Measurements from ENCODE around the gene RAB2B. TPM values are rescaled to one million over a fixed set of nuclear protein-coding genes. Genes with fewer than 3 reads are reported as not detected.

The RAB2B gene
- total and polyA plus RNA-seq, 5 donors = 15.3 to 25.7 (median 24.2) TPM

- ATAC-seq = peak; percentile 99 to 100
These were observed 34.2 kb upstream of the RAB2B start, which contains the start of gene METTL3 for GRCh38 chr14:21510735-21511657. Gene METTL3 (minus strand): TSS chr14:21511340. CDS start chr14:21511223, 117 bp downstream.

GRCh38 chr14:21509432-21510143 lies 32.8 kb upstream of the RAB2B start:
- no peaks in the 10 kb centered on the region for H3K27me3 ChIP-seq (ENCODE audit: control insufficient read depth, insufficient read depth)
- no peaks in the 10 kb centered on the region for H3K9me3 ChIP-seq (ENCODE audit: control insufficient read depth, low read length)
- ATAC-seq = no peak
- DNase-seq = no peak
- intact Hi-C loops (cut with DNase I) = loop anchor here in 1 of 4 donors (10.0 kb wide), 1 partner anchor 45 kb away; no protein-coding TSS in a partner anchor
- no peak overlapping the region for H3K27ac ChIP-seq (ENCODE audit: low read length)
- H3K4me1 ChIP-seq (ENCODE audit: control insufficient read depth, insufficient read depth, low read length) = no peaks in the 10 kb centered on the region
- H3K4me3 ChIP-seq (ENCODE audit: low read length) = peak overlapping the region; percentile 66
- 78% methylated on average over 6 of the region's 6 CpGs for WGBS

More at GRCh38 chr14:21510735-21511657, 34.2 kb upstream of the RAB2B start, which contains the start of gene METTL3:
- Histone ChIP-seq H3K4me3 (ENCODE audit: low read length) (peak within 1 kb of the TSS; percentile 66), H3K9me3 (ENCODE audit: control insufficient read depth, low read length) (no peaks in the 10 kb centered on the region), H3K27me3 (ENCODE audit: control insufficient read depth, insufficient read depth) (no peaks in the 10 kb centered on the region), H3K4me1 (ENCODE audit: control insufficient read depth, insufficient read depth, low read length) (no peaks in the 10 kb centered on the region), H3K27ac (ENCODE audit: low read length) (peak within 1 kb of the TSS; percentile 56)
- peak; percentile 98 to 99 (median 98) for DNase-seq
- WGBS = under 1% methylated on average over 53 of the region's 53 CpGs
- intact Hi-C loops (cut with DNase I) = no loop called here

- no peaks in the 10 kb centered on the region for H3K9me3 ChIP-seq (ENCODE audit: control insufficient read depth, low read length)
- H3K4me1 ChIP-seq (ENCODE audit: control insufficient read depth, insufficient read depth, low read length) = no peaks in the 10 kb centered on the region
- no peaks in the 10 kb centered on the region for H3K27me3 ChIP-seq (ENCODE audit: control insufficient read depth, insufficient read depth)
- no peak overlapping the region for H3K27ac ChIP-seq (ENCODE audit: low read length)
- ATAC-seq (no peak), DNase-seq (no peak)
- no peak overlapping the region for H3K4me3 ChIP-seq (ENCODE audit: low read length)
- 91% methylated on average over 2 of the region's 2 CpGs for WGBS
- intact Hi-C loops (cut with DNase I) = loop anchor here in 1 of 4 donors (10.0 kb wide), 1 partner anchor 48 kb away; no protein-coding TSS in a partner anchor
These were observed 29.8 kb upstream of the RAB2B start for GRCh38 chr14:21506557-21506956.

- H3K4me1 ChIP-seq (ENCODE audit: control insufficient read depth, insufficient read depth, low read length) = no peaks in the 10 kb centered on the region
- H3K27ac ChIP-seq (ENCODE audit: low read length) = no peak overlapping the region
- H3K27me3 ChIP-seq (ENCODE audit: control insufficient read depth, insufficient read depth) = no peaks in the 10 kb centered on the region
- no peaks in the 10 kb centered on the region for H3K9me3 ChIP-seq (ENCODE audit: control insufficient read depth, low read length)
- intact Hi-C loops (cut with DNase I) = loop anchor here in 1 of 4 donors (10.0 kb wide), 1 partner anchor 50 kb away; no protein-coding TSS in a partner anchor
- ATAC-seq (no peak), DNase-seq (no peak)
- no peak overlapping the region for H3K4me3 ChIP-seq (ENCODE audit: low read length)
These were observed 28.3 kb upstream of the RAB2B start for GRCh38 chr14:21505012-21505553.

GRCh38 chr14:21503376-21503775 lies 26.6 kb upstream of the RAB2B start:
- Histone ChIP-seq H3K4me3 (ENCODE audit: low read length) (no peak overlapping the region), H3K4me1 (ENCODE audit: control insufficient read depth, insufficient read depth, low read length) (no peaks in the 10 kb centered on the region), H3K27me3 (ENCODE audit: control insufficient read depth, insufficient read depth) (no peaks in the 10 kb centered on the region), H3K27ac (ENCODE audit: low read length) (no peak overlapping the region), H3K9me3 (ENCODE audit: control insufficient read depth, low read length) (no peaks in the 10 kb centered on the region)
- ATAC-seq (no peak), DNase-seq (no peak)
- intact Hi-C loops (cut with DNase I) = loop anchor here in 1 of 4 donors (10.0 kb wide), 1 partner anchor 51 kb away; no protein-coding TSS in a partner anchor
- WGBS = 92% methylated on average over 4 of the region's 4 CpGs

- Histone ChIP-seq H3K9me3 (ENCODE audit: control insufficient read depth, low read length) (no peaks in the 10 kb centered on the region), H3K4me3 (ENCODE audit: low read length) (no peak overlapping the region), H3K27me3 (ENCODE audit: control insufficient read depth, insufficient read depth) (no peaks in the 10 kb centered on the region), H3K27ac (ENCODE audit: low read length) (no peak overlapping the region), H3K4me1 (ENCODE audit: control insufficient read depth, insufficient read depth, low read length) (no peaks in the 10 kb centered on the region)
- no peak for ATAC-seq
- no peak for DNase-seq
- intact Hi-C loops (cut with DNase I) = loop anchor here in 1 of 4 donors (10.0 kb wide), 1 partner anchor 53 kb away; no protein-coding TSS in a partner anchor
- 94% methylated on average over 5 of the region's 5 CpGs for WGBS
These were observed 24.8 kb upstream of the RAB2B start for GRCh38 chr14:21501568-21501967.

GRCh38 chr14:21498540-21499526 lies 22.1 kb upstream of the RAB2B start:
- ATAC-seq (peak in 1 of 2 donors; percentile 34), DNase-seq (no peak)
- Histone ChIP-seq H3K4me1 (ENCODE audit: control insufficient read depth, insufficient read depth, low read length) (no peaks in the 10 kb centered on the region), H3K4me3 (ENCODE audit: low read length) (no peak overlapping the region), H3K9me3 (ENCODE audit: control insufficient read depth, low read length) (no peaks in the 10 kb centered on the region), H3K27ac (ENCODE audit: low read length) (no peak overlapping the region), H3K27me3 (ENCODE audit: control insufficient read depth, insufficient read depth) (no peaks in the 10 kb centered on the region)
- intact Hi-C loops (cut with DNase I) = no loop called here
- WGBS = 64% methylated on average over 5 of the region's 5 CpGs

GRCh38 chr14:21496453-21496852 lies 19.7 kb upstream of the RAB2B start:
- Histone ChIP-seq H3K4me1 (ENCODE audit: control insufficient read depth, insufficient read depth, low read length) (no peaks in the 10 kb centered on the region), H3K4me3 (ENCODE audit: low read length) (no peak overlapping the region), H3K27me3 (ENCODE audit: control insufficient read depth, insufficient read depth) (no peaks in the 10 kb centered on the region), H3K27ac (ENCODE audit: low read length) (no peak overlapping the region), H3K9me3 (ENCODE audit: control insufficient read depth, low read length) (no peaks in the 10 kb centered on the region)
- intact Hi-C loops (cut with DNase I) = no loop called here
- DNase-seq = no peak
- ATAC-seq = no peak
- WGBS = 90% methylated on average over 2 of the region's 2 CpGs

- ATAC-seq = no peak
- Histone ChIP-seq H3K9me3 (ENCODE audit: control insufficient read depth, low read length) (no peaks in the 10 kb centered on the region), H3K27me3 (ENCODE audit: control insufficient read depth, insufficient read depth) (no peaks in the 10 kb centered on the region), H3K4me1 (ENCODE audit: control insufficient read depth, insufficient read depth, low read length) (no peaks in the 10 kb centered on the region), H3K4me3 (ENCODE audit: low read length) (no peak overlapping the region), H3K27ac (ENCODE audit: low read length) (no peak overlapping the region)
- intact Hi-C loops (cut with DNase I) = no loop called here
- DNase-seq = no peak
- 86% methylated on average over 2 of the region's 2 CpGs for WGBS
These were observed 18.4 kb upstream of the RAB2B start for GRCh38 chr14:21494902-21495762.

Measured in right cardiac atrium (tissue), 5 donors.